GM19463 (cell line): ENCODE data around the gene HSPA1L.

ENCODE experiments used
- ATAC-seq: cut with Tn5 transposase; IDR thresholded peaks from one replicate; pipeline ENCODE4 v1.9.1; 2021; ENCODE audit warnings: mild to moderate bottlenecking, moderate library complexity; ENCODE audit not compliant: unreplicated experiment

The HSPA1L gene

DNA sequence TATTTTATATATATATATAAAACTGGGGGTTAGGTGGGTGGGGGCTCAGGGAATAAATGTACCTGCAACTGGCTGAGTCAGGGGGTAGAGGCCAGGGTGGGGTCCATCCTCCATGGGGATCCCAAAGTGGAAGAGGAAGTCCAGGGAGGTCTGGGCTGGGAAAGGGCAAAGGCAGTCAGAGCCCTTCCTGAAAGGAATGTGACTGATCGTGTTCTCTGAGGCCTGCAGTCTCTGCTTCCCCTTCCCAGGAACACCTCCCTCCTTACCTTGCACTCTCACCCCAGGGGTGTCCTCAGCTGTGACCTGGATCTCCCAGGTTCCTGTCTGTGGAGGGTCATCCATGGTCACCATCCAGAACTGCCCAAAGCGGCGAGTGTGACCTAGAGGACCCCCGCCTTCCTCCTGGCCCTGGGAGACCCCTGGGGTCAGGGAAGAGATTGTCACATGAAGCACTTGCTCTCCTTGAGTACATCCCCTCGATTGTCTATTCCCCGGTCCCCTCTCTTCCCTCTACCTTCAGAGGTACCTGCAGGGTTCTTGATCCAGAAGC, 47.9 kb downstream of the HSPA1L start:
- no peak for ATAC-seq

DNA sequence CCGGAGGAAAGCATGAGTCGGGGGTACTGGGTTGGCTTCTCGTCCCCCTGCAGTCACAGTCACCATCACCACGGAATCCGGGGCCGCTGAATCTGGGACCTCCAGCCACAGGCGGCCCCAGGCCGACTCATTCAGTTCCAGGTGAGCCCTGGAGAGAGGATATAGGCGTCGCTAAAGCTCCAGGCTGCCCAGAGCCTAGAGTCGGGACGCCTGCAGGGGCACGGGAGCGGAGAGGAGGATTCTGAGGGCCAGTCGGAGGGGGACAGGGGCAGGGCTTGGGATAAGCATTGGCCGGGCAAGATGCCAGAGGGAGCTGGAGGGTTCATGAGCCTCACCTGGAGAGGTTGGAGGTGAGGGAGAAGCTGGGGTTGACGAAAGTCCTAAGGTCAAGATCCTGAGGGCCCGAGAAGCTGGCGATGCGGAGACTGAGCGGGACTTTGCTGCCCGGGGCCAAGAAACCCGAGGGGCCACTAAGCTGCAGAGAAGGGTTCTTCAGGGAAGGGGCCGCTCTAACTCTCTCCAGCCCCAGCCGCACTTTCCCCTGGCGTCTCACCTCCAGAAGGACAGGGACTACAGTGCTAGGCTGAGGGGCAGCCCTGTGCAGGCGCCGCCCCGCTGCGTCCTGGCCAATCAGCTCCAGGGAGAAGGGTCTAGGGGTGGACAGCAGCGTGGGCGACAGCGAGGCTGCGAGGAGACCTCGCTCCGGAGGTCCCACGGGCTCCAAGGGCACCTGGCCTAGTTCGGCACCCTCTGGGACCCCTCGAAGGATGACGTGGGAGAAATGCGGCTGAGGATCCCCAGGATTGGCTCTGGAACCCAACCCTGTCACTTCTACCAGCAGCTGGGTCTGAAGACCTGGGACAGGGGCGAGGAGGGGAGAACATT, 48.9 kb downstream of the HSPA1L start:
- ATAC-seq: no peak

- no peak for ATAC-seq
Measured at GRCh38 chr6:31765559-31765909, 49.5 kb downstream of the HSPA1L start.

GRCh38 chr6:31764198-31764597, 50.9 kb downstream of the HSPA1L start:
- no peak for ATAC-seq

GRCh38 chr6:31763619-31763940, 51.5 kb downstream of the HSPA1L start:
- ATAC-seq: no peak

DNA sequence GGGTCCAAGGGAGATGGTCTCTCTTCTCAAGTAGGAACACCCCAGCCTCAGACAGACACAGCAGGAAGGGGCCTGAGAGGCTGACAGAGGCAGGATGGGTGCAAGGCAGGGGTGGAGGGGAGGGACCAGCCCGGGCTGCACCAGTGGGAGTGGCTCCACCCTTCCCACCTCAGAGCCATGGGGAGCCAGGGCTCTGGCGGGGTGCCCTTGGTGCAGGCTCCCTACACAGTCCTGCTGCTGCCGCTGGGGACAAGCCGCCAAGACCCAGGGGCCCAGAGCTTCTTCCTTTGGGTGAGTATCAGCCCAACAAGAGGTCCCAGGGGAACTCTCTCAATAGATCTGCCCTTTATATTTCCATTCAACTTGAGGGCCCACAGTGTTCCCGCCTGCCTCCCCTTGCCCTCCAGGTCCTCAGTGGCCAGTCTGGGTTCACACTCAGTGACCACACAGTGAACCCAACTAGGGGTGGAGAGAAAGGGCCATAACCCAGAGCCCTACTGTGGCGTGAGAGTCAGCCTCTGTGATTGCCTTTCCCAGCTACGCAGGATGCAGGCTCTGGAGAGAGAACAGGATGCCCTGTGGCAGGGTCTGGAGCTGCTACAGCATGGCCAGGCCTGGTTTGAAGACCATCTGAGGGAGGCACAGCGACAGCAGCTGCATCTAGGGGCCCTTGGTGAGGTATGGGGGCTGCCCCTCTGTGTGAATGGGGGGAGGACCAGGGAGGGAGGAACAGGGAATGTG, 52.0 kb downstream of the HSPA1L start:
- ATAC-seq: no peak

DNA sequence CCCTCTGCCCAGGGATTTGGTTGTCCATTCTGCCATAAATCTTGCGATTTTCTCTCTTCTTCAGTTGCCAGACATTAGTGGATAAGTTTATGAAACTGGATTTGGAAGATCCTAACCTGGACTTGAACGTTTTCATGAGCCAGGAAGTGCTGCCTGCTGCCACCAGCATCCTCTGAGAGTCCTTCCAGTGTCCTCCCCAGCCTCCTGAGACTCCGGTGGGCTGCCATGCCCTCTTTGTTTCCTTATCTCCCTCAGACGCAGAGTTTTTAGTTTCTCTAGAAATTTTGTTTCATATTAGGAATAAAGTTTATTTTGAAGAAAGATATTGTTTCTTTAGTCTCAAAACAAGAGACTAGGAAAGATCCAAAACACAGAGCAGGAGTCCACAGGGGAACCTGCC, 52.7 kb downstream of the HSPA1L start, which contains the start of gene SAPCD1:
TSS of gene SAPCD1 (plus strand) at position 301 of the 400 bp plus-strand sequence. CDS start 399 bp downstream, outside the sequence.
- no peak for ATAC-seq

GRCh38 chr6:31761343-31761742, 53.7 kb downstream of the HSPA1L start:
- ATAC-seq: no peak

GRCh38 chr6:31760790-31761189, 54.3 kb downstream of the HSPA1L start:
- no peak for ATAC-seq
